Measurements from ENCODE around the gene ANXA7.

ANXA7 gene

DNA sequence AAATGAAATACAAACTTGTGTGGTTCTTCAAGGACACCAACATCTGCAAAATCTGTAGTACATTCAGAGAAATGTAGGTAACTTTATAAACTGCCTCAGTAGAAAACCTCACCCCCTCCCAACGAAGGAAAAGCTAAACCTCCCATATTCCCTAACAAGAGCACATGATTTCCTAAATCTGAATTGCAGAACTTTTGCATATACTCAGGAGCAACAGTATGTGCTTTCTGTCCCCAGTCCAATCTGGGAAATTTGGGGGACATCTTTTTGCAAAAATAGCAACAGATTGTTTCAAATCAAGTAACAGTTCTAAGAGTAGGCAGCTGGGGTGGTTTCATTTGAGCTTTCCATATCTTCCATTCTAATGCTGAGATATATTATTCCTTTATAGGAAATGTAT, 35.3 kb upstream of the ANXA7 start:
- TF ChIP-seq, protein P1, sequence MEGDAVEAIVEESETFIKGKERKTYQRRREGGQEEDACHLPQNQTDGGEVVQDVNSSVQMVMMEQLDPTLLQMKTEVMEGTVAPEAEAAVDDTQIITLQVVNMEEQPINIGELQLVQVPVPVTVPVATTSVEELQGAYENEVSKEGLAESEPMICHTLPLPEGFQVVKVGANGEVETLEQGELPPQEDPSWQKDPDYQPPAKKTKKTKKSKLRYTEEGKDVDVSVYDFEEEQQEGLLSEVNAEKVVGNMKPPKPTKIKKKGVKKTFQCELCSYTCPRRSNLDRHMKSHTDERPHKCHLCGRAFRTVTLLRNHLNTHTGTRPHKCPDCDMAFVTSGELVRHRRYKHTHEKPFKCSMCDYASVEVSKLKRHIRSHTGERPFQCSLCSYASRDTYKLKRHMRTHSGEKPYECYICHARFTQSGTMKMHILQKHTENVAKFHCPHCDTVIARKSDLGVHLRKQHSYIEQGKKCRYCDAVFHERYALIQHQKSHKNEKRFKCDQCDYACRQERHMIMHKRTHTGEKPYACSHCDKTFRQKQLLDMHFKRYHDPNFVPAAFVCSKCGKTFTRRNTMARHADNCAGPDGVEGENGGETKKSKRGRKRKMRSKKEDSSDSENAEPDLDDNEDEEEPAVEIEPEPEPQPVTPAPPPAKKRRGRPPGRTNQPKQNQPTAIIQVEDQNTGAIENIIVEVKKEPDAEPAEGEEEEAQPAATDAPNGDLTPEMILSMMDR (IDR thresholded peaks at IDR 0.05) = no peak
- no peak overlapping the region for H3K4me3 ChIP-seq (ENCODE audit: low read depth, low read length)
- no peaks in the 10 kb centered on the region for H3K4me1 ChIP-seq
- peaks cover 2% of the 10 kb centered on the region for H3K79me2 ChIP-seq
- no peaks in the 10 kb centered on the region for H3K9me3 ChIP-seq (ENCODE audit: control insufficient read depth, low read length)
- H3K27me3 ChIP-seq (ENCODE audit: control insufficient read depth, insufficient read depth, low read length) = no peaks in the 10 kb centered on the region
- no peaks in the 10 kb centered on the region for H3K36me3 ChIP-seq (ENCODE audit: control insufficient read depth, insufficient read depth, low read length)
- no peak overlapping the region for H3K4me2 ChIP-seq (ENCODE audit: low read length)
- no peak overlapping the region for H3K9ac ChIP-seq
- H3K27ac ChIP-seq = no peak overlapping the region
- no peak overlapping the region for H2AFZ ChIP-seq

DNA sequence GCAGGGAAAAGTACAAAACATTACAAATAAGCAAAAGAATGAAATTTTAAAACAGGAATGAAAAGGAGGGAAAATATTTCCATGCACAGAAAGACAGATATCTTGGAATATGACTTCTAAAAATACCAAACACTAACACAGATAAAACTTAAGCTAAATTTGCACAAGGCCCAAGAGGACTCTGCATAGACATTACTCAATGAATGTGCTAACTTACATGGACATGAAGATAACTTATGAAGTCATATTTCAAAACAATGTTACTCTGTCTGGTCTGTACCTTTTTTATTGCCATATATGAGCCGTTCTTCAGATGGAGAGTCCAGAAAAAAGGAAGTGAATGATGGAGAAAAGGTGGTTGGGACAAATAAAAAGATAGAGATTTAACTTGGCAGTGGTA, 34.5 kb upstream of the ANXA7 start:
- Histone ChIP-seq H3K4me3 (ENCODE audit: low read depth, low read length) (no peak overlapping the region), H3K9me3 (ENCODE audit: control insufficient read depth, low read length) (no peaks in the 10 kb centered on the region), H3K27ac (no peak overlapping the region)

DNA sequence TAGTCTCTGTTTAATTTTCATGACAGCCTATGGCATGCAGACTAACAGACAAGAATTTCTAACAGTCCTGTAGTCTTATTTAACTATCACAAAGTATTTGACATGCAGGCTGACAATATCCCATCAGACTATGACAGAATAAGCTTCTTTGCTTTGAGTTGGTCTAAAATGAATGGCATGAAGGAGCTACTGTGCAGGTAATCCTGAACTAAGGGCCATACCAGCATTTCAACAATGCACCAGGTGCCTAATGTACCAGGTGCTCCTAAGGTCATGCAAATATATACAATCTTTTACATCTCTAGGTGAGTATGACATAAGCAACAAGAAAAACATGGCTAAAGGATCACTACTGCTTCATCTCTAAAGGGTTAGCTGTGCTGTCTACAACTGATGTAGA, 33.1 kb upstream of the ANXA7 start:
- Histone ChIP-seq H3K36me3 (ENCODE audit: control insufficient read depth, insufficient read depth, low read length) (no peaks in the 10 kb centered on the region), H3K4me1 (no peaks in the 10 kb centered on the region), H3K9me3 (ENCODE audit: control insufficient read depth, low read length) (no peaks in the 10 kb centered on the region), H3K27ac (no peak overlapping the region), H3K4me3 (ENCODE audit: low read depth, low read length) (no peak overlapping the region), H3K27me3 (ENCODE audit: control insufficient read depth, insufficient read depth, low read length) (no peaks in the 10 kb centered on the region), H3K9ac (no peak overlapping the region), H2AFZ (no peak overlapping the region), H3K79me2 (peaks cover 2% of the 10 kb centered on the region), H3K4me2 (ENCODE audit: low read length) (no peak overlapping the region)
- TF ChIP-seq, protein P1 (IDR thresholded peaks at IDR 0.05) = no peak

More for the DNA sequence above, 34.5 kb upstream of the ANXA7 start:
- Histone ChIP-seq H3K79me2 (peaks cover 2% of the 10 kb centered on the region), H3K4me2 (ENCODE audit: low read length) (no peak overlapping the region), H2AFZ (no peak overlapping the region), H3K4me1 (no peaks in the 10 kb centered on the region), H3K27me3 (ENCODE audit: control insufficient read depth, insufficient read depth, low read length) (no peaks in the 10 kb centered on the region), H3K9ac (no peak overlapping the region), H3K36me3 (ENCODE audit: control insufficient read depth, insufficient read depth, low read length) (no peaks in the 10 kb centered on the region)
- TF ChIP-seq, protein P1 (IDR thresholded peaks at IDR 0.05) = no peak

DNA sequence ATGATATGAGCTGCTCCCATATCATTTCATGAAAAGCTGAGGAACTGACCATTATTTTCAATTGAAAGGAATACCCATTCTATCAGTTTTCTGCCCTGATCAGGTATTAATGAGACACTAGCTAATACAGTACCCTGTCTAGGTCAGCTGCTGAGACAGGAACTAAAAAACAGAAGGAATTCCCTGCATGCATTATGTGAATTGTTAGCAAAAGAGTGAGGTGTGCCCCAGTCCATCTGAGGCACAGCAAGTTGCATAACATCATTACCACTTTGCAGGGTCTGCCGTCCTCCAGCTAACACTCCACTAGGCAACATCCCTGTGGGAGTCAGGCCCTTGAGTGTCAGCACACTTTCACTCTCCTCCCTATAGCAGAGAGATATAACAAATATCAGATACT, 30.6 kb upstream of the ANXA7 start:
- TF ChIP-seq, protein P1 (IDR thresholded peaks at IDR 0.05) = no peak
- Histone ChIP-seq H3K27me3 (ENCODE audit: control insufficient read depth, insufficient read depth, low read length) (no peaks in the 10 kb centered on the region), H3K4me2 (ENCODE audit: low read length) (no peak overlapping the region), H3K9me3 (ENCODE audit: control insufficient read depth, low read length) (no peaks in the 10 kb centered on the region), H3K4me1 (no peaks in the 10 kb centered on the region), H3K36me3 (ENCODE audit: control insufficient read depth, insufficient read depth, low read length) (no peaks in the 10 kb centered on the region), H2AFZ (no peak overlapping the region), H3K27ac (no peak overlapping the region), H3K79me2 (no peaks in the 10 kb centered on the region), H3K4me3 (ENCODE audit: low read depth, low read length) (no peak overlapping the region), H3K9ac (no peak overlapping the region)

DNA sequence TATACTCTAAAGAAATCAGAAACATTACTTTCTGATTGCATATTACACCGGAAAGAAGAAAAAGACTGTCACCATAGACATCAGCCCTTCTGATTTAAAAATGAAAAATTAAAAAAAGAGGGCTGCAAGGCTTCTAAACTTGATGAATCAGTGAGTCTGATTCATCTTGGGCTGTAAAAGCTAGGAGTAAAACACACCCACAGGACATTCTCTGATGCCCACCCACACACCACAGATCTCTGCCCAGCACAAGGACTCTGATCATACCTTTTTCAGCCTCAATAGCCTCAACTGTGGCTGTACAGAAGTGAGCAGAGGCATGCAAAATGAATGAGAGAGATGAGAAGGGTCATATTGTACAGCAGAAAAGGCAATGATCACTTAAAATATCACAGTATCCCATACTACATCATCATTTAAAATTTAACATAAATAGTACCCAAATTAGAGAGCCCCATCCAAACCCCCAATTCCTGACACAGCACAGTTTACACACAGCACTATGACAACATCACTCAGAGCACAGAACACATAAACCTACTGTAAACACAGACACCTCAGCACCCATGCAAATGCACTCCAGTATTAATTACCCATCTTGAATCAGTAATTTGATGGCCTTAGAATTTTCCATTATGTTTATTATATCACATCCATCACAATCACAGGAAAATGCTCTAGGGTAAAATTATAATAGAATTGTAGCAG, 25.9 kb upstream of the ANXA7 start:
- TF ChIP-seq, protein P1 (IDR thresholded peaks at IDR 0.05) = no peak
- H3K27me3 ChIP-seq (ENCODE audit: control insufficient read depth, insufficient read depth, low read length) = no peaks in the 10 kb centered on the region
- H3K36me3 ChIP-seq (ENCODE audit: control insufficient read depth, insufficient read depth, low read length) = no peaks in the 10 kb centered on the region
- H3K9me3 ChIP-seq (ENCODE audit: control insufficient read depth, low read length) = no peaks in the 10 kb centered on the region
- H3K27ac ChIP-seq = no peak overlapping the region
- H3K4me3 ChIP-seq (ENCODE audit: low read depth, low read length) = no peak overlapping the region
- no peaks in the 10 kb centered on the region for H3K79me2 ChIP-seq
- H3K4me2 ChIP-seq (ENCODE audit: low read length) = no peak overlapping the region
- H3K4me1 ChIP-seq = peaks cover 12% of the 10 kb centered on the region
- H2AFZ ChIP-seq = no peak overlapping the region
- no peak overlapping the region for H3K9ac ChIP-seq

All from parathyroid adenoma (tissue), 2 donors.